T-cell (primary cell): Measurements from ENCODE around the gene MIAT. TPM values are rescaled to one million over a fixed set of nuclear protein-coding genes. Genes with fewer than 3 reads are reported as not detected.

Experiments
- ATAC-seq, 4 experiments: fragments of 200-7000 bp in 3 of 4; fragments of 150-1000 bp in 1 of 4; cut with Tn5 transposase; replicated peaks in 1 of 4; 1 replicate in 3 of 4; 2 replicates in 1 of 4; pipeline ENCODE4 v1.10.0; 2021; ENCODE audit warnings: moderate library complexity in 3 of 4, mild to moderate bottlenecking in 2 of 4, moderate number of reproducible peaks in 1 of 4
- CTCF ChIA-PET, 2 donors: fragments of 300-600 bp; sonication (Branson Sonifier 250); formaldehyde crosslinking; loops; one replicate each; lab custom pipeline; 2022; ENCODE audit warnings: antibody characterized with exemption in 2 of 2; lab: Charles Lee
- POLR2A ChIA-PET, 2 donors: fragments of 300-600 bp; sonication (Branson Sonifier 250); formaldehyde crosslinking; loops; one replicate each; lab custom pipeline; 2022; ENCODE audit warnings: antibody characterized with exemption in 2 of 2; lab: Charles Lee
- DNase-seq, 35 experiments: peaks; one replicate each; pipeline versions ENCODE4 v3.0.0 to v3.0.0-alpha.2; 2013 to 2023
- H3K27ac ChIP-seq: one replicate; pipeline ENCODE4 v1.5.1; 2013; ENCODE audit warnings: low read length
- H3K27me3 ChIP-seq, 2 experiments: replicated peaks in 1 of 2; 1 replicate in 1 of 2; 2 replicates in 1 of 2; pipeline versions ENCODE4 v1.6.1 to v1.7.0; 2013; ENCODE audit warnings: low read length in 1 of 2, mixed read lengths in 1 of 2; ENCODE audit not compliant: control insufficient read depth in 2 of 2, insufficient read depth in 2 of 2; ENCODE audit errors: extremely low read depth in 1 of 2
- H3K36me3 ChIP-seq, 2 donors: 1 replicate in 1 of 2; 2 replicates in 1 of 2; pipeline versions ENCODE4 v1.6.1 to v1.7.0; 2013; ENCODE audit warnings: low read length in 1 of 2; ENCODE audit not compliant: control insufficient read depth in 2 of 2, insufficient read depth in 1 of 2; ENCODE audit errors: extremely low read depth in 1 of 2
- H3K4me1 ChIP-seq, 2 experiments: 1 replicate in 1 of 2; 2 replicates in 1 of 2; pipeline versions ENCODE4 v1.6.1 to v1.7.0; 2013; ENCODE audit warnings: low read length in 2 of 2, mixed read lengths in 1 of 2; ENCODE audit not compliant: insufficient read depth in 2 of 2, control insufficient read depth in 1 of 2; ENCODE audit errors: extremely low read depth in 1 of 2
- H3K4me3 ChIP-seq, 2 donors: 1 replicate in 1 of 2; 2 replicates in 1 of 2; pipeline versions ENCODE4 v1.5.1 to v1.7.0; 2013; ENCODE audit warnings: mild to moderate bottlenecking in 2 of 2, low read length in 1 of 2, moderate library complexity in 1 of 2; ENCODE audit not compliant: control insufficient read depth in 1 of 2; ENCODE audit errors: extremely low read depth in 1 of 2
- H3K9me3 ChIP-seq: 2 replicates; pipeline ENCODE4 v1.7.0; 2013
- H3K27ac Mint-ChIP-seq, 2 donors: one replicate each; pipeline ENCODE4 v1.8.0; 2020 to 2021; ENCODE audit warnings: mild to moderate bottlenecking in 2 of 2, mixed read lengths in 2 of 2
- H3K27me3 Mint-ChIP-seq, 2 donors: one replicate each; pipeline ENCODE4 v1.8.0; 2021 to 2022; ENCODE audit warnings: mixed read lengths in 2 of 2
- H3K36me3 Mint-ChIP-seq: one replicate; pipeline ENCODE4 v1.8.0; 2021; ENCODE audit warnings: mixed read lengths
- H3K4me1 Mint-ChIP-seq, 3 donors: one replicate each; pipeline ENCODE4 v1.8.0; 2020 to 2022; ENCODE audit warnings: mixed read lengths in 3 of 3, mild to moderate bottlenecking in 1 of 3
- H3K4me3 Mint-ChIP-seq, 3 donors: one replicate each; pipeline ENCODE4 v1.8.0; 2020 to 2022; ENCODE audit warnings: mild to moderate bottlenecking in 3 of 3, mixed read lengths in 3 of 3, moderate library complexity in 3 of 3
- H3K9me3 Mint-ChIP-seq, 3 donors: one replicate each; pipeline ENCODE4 v1.8.0; 2020 to 2022; ENCODE audit warnings: mixed read lengths in 3 of 3
- WGBS: methylation state at CpG from one replicate; pipeline ENCODE4 v1.1.5; 2013; ENCODE audit warnings: missing lambda C conversion rate; ENCODE audit not compliant: insufficient coverage; 5-methylcytosine and 5-hydroxymethylcytosine counted together
- total RNA-seq, 35 experiments: library from RNA in 6 of 35; stranded (reverse) in 6 of 35; fragments of 120-200 nt in 1 of 35; gene quantifications; one replicate each; pipeline versions ENCODE4 v1.2.1 to v1.2.4 and lab custom pipeline; 2013 to 2026

The MIAT gene
- total RNA-seq, 5 donors from 2014 or later (not counting 1 experiment from before 2014, with no cell fraction given) = 45.8 to 237 (median 207) TPM

DNA sequence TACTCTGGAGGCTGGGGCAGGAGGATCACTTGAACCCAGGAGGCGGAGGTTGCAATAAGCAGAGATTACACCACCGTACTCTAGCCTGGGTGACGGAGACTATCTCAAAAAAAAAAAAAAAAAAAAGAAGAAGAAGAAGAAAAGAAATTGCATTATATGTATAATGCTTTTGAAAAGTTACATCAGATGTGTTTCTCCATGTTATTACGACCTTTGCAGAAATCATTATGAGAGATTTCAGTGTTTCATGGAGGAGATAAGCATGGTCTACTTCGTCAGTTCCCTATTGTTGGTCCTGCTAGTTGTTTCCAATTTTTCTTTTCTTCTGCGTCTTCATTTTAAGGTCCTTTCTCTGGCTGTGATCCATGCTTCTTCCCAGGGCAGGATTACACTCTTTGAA is 3.0 kb downstream of the MIAT start:
- H3K27me3 ChIP-seq = peaks cover 0 to 22% of the 10 kb centered on the region in 2 experiments
- POLR2A ChIA-PET = no interaction called here
- CTCF ChIA-PET = no interaction called here
- Mint-ChIP-seq H3K36me3 (peaks cover 4% of the 10 kb centered on the region), H3K4me3 (no peak overlapping the region), H3K9me3 (no peaks in the 10 kb centered on the region), H3K27me3 (no peaks in the 10 kb centered on the region), H3K4me1 (peaks cover 32 to 49% (median 44%) of the 10 kb centered on the region in 3 donors), H3K27ac (peak overlapping the region; percentile 5 to 44)
- no peak for DNase-seq
- H3K9me3 ChIP-seq = no peaks in the 10 kb centered on the region
- no peak overlapping the region for H3K27ac ChIP-seq
- no peak for ATAC-seq
- no CpG with 5 or more reads among the region's 6 CpGs for WGBS
- H3K36me3 ChIP-seq = peaks cover 0 to 9% of the 10 kb centered on the region in 2 donors
- no peak overlapping the region for H3K4me3 ChIP-seq
- H3K4me1 ChIP-seq = peaks cover 10 to 38% of the 10 kb centered on the region in 2 experiments

DNA sequence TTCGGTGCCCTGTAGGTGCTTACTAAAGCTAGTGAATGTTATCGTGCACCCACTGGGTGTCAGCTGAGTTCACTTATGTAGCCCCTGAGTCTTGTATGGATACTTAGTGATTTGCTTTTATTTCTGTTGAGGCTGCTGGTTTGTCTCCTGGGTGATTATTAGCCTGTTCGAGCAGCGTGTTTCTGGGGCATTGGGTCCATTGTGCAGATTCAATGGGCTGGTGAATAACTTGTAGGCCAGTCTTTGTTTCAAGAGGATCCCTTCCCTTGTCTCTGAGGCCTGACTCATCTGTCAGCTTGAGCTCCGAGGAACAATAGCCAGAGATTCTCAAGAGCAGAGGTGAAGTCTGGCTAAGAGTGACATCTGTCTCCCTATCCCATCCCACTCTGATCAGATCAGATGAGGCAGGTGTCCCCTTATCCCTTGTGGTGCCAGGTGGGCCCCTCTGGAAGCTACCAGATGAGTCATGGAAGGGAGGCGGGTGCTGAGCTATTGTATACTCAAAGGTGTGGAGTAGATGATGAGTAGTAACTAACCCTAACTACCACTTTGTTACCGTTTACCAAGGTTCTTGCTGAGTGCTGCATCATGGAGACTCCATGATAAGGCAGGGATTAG is 3.7 kb downstream of the MIAT start:
- peaks cover 0 to 22% of the 10 kb centered on the region in 2 experiments for H3K27me3 ChIP-seq
- no peak overlapping the region for H3K4me3 Mint-ChIP-seq
- H3K4me1 Mint-ChIP-seq = peaks cover 37 to 56% (median 50%) of the 10 kb centered on the region in 3 donors
- ChIA-PET CTCF (no interaction called here), POLR2A (interaction anchor here in 1 of 2 donors (0.6 kb wide), 1 partner anchor 56 kb away, joined by 5 read pairs; no protein-coding TSS in a partner anchor)
- peaks cover 4% of the 10 kb centered on the region for H3K36me3 Mint-ChIP-seq
- no peak for ATAC-seq
- H3K4me1 ChIP-seq = peaks cover 10 to 45% of the 10 kb centered on the region in 2 experiments
- H3K27me3 Mint-ChIP-seq = no peaks in the 10 kb centered on the region
- peaks cover 0 to 11% of the 10 kb centered on the region in 2 donors for H3K36me3 ChIP-seq
- DNase-seq = no peak
- H3K4me3 ChIP-seq = no peak overlapping the region
- 88% methylated on average over 5 of the region's 7 CpGs for WGBS
- H3K9me3 Mint-ChIP-seq = no peaks in the 10 kb centered on the region
- H3K27ac ChIP-seq = no peak overlapping the region
- peak overlapping the region; percentile 34 to 48 for H3K27ac Mint-ChIP-seq
- H3K9me3 ChIP-seq = no peaks in the 10 kb centered on the region

DNA sequence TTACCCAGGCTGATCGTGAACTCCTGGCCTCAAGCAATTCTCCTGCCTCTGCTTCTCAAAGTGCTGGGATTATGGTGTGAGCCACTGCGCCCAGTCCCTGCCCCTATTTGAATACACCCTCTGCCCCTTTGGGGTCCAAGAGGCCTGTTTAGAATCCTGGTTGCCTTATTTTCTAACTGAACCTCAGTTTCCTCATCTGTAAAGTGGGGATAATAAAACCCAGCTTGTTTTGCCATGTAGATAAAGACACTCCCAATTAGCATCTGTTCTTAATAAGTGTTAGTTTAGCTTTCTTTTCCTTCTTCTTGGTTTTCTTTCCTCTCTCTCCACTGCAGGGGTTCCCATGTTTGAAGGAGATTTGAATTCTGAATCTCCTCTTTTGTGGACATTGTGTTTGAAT is 4.8 kb downstream of the MIAT start:
- H3K27ac Mint-ChIP-seq = peak overlapping the region in 1 of 2 donors; percentile 25
- H3K9me3 Mint-ChIP-seq = no peaks in the 10 kb centered on the region
- Histone ChIP-seq H3K9me3 (no peaks in the 10 kb centered on the region), H3K36me3 (peaks cover 0 to 17% of the 10 kb centered on the region in 2 donors), H3K4me1 (peaks cover 10 to 41% of the 10 kb centered on the region in 2 experiments), H3K4me3 (no peak overlapping the region), H3K27me3 (peaks cover 0 to 16% of the 10 kb centered on the region in 2 experiments), H3K27ac (no peak overlapping the region)
- CTCF ChIA-PET = no interaction called here
- no peak overlapping the region for H3K4me3 Mint-ChIP-seq
- H3K36me3 Mint-ChIP-seq = peaks cover 4% of the 10 kb centered on the region
- peaks cover 35 to 59% (median 50%) of the 10 kb centered on the region in 3 donors for H3K4me1 Mint-ChIP-seq
- ATAC-seq (no peak), DNase-seq (no peak)
- H3K27me3 Mint-ChIP-seq = no peaks in the 10 kb centered on the region
- POLR2A ChIA-PET = no interaction called here
- 100% methylated on average over 1 of the region's 2 CpGs for WGBS

DNA sequence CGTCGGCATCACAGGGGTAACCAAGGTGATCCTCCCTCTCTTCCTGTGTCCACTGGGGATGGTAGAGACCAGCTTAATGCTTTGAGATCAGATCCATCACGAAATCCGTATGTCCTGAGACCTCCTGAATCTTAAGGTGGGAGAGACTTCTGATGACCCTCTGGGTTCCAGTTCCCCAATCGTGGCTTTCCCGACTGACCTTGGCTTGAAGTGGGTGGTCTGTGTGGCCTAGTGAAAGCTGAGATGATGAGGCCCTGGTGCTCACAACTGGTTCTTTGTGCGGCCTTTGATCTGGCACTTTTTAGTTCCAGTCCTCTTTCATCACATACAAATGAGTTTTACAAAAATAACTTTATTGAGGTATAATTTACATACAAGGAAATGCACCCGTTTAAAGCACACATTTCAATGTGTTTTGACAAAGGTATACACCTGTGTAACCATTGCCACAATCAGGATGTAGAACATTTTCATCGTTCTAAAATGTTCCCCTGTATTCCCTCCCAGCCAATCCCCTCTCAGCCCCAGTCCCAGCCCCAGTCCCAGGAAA is 6.1 kb downstream of the MIAT start:
- ChIA-PET POLR2A (interaction anchor here in 1 of 2 donors (0.6 kb wide), 1 partner anchor 158 kb away, joined by 7 read pairs; no protein-coding TSS in a partner anchor), CTCF (interaction anchor here in 1 of 2 donors (0.6 kb wide), 1 partner anchor 13 kb away, joined by 4 read pairs; no protein-coding TSS in a partner anchor)
- H3K4me1 Mint-ChIP-seq = peaks cover 22 to 56% (median 41%) of the 10 kb centered on the region in 3 donors
- DNase-seq (no peak), ATAC-seq (no peak)
- Histone ChIP-seq H3K27ac (no peak overlapping the region), H3K36me3 (peaks cover 0 to 24% of the 10 kb centered on the region in 2 donors), H3K27me3 (peaks cover 0 to 4% of the 10 kb centered on the region in 2 experiments), H3K4me3 (no peak overlapping the region), H3K9me3 (no peaks in the 10 kb centered on the region), H3K4me1 (peaks cover 7 to 37% of the 10 kb centered on the region in 2 experiments)
- peaks cover 4% of the 10 kb centered on the region for H3K36me3 Mint-ChIP-seq
- H3K27me3 Mint-ChIP-seq = no peaks in the 10 kb centered on the region
- no peaks in the 10 kb centered on the region for H3K9me3 Mint-ChIP-seq
- H3K4me3 Mint-ChIP-seq = no peak overlapping the region
- 86% methylated on average over 4 of the region's 9 CpGs for WGBS
- peak overlapping the region in 1 of 2 donors; percentile 66 for H3K27ac Mint-ChIP-seq

DNA sequence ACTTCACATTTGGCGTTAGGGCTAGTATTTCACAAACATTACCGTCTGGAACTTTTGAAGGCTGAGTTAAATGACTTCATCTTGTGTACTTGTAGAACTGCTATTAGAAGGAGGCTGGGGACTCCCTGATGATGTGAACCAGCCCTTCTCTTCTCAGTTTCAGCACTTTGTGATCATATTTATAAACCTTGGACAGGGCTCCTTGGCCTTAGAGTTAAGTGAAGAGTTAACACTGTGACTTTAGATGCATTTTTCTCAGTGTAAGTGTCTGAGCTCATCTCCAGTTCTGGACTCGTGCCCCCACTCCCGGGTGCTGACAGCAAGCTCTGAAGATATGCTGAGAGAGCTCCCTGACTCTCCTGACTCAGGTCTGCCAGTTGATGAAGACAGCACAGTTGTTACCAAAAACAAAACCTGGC is 8.4 kb downstream of the MIAT start:
- H3K27me3 Mint-ChIP-seq = no peaks in the 10 kb centered on the region
- Histone ChIP-seq H3K4me1 (peaks cover 2 to 50% of the 10 kb centered on the region in 2 experiments), H3K4me3 (no peak overlapping the region), H3K27me3 (no peaks in the 10 kb centered on the region), H3K27ac (no peak overlapping the region), H3K36me3 (peaks cover 0 to 36% of the 10 kb centered on the region in 2 donors), H3K9me3 (no peaks in the 10 kb centered on the region)
- H3K9me3 Mint-ChIP-seq = no peaks in the 10 kb centered on the region
- ChIA-PET CTCF (interaction anchor here (0.6 to 2.2 kb wide), 8 partner anchors 8 to 301 kb away, joined by 3 to 17 read pairs (median 4); partner anchors contain the start of genes HPS4 (in 1 of the 2), SRRD (in 1 of the 2) and TFIP11 (in 1 of the 2)), POLR2A (no interaction called here)
- WGBS = 100% methylated on average over 2 of the region's 4 CpGs
- peak overlapping the region; percentile 90 to 91 for H3K27ac Mint-ChIP-seq
- no peak overlapping the region for H3K4me3 Mint-ChIP-seq
- ATAC-seq (peak in 1 of 4 experiments; percentile 10), DNase-seq (no peak)
- peaks cover 34 to 67% (median 46%) of the 10 kb centered on the region in 3 donors for H3K4me1 Mint-ChIP-seq
- H3K36me3 Mint-ChIP-seq = peaks cover 4% of the 10 kb centered on the region

DNA sequence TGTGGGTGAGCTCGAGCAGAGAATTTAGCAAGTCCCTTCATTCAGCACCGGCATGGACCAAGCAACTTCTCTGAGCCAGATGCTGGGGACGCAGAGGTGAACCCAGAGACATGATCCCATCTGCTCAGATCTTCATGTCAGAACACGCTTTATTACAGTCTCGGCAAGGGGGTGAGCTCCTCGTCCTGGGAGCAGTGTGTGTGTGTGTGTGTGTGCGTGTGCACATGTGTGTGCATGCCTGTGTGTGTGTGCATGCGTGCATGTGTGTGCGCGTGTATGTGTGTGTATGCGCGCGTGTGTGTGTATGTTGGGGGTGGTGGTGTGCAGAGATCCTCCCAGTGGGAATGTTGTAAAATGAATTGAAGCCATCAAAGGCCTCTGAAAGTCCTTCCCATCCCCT is 9.8 kb downstream of the MIAT start:
- ChIA-PET POLR2A (interaction anchor here in 1 of 2 donors (0.7 kb wide), 1 partner anchor 223 kb away, joined by 9 read pairs; no protein-coding TSS in a partner anchor), CTCF (interaction anchor here (1.0 kb wide), 2 partner anchors 60 to 166 kb away, joined by 7 read pairs; no protein-coding TSS in a partner anchor)
- Mint-ChIP-seq H3K27me3 (no peaks in the 10 kb centered on the region), H3K27ac (no peak overlapping the region), H3K4me3 (no peak overlapping the region), H3K36me3 (peaks cover 4% of the 10 kb centered on the region), H3K4me1 (peaks cover 48 to 72% (median 53%) of the 10 kb centered on the region in 3 donors), H3K9me3 (no peaks in the 10 kb centered on the region)
- H3K9me3 ChIP-seq = no peaks in the 10 kb centered on the region
- peaks cover 0 to 36% of the 10 kb centered on the region in 2 donors for H3K36me3 ChIP-seq
- H3K4me3 ChIP-seq = no peak overlapping the region
- no peak for ATAC-seq
- peaks cover 15 to 63% of the 10 kb centered on the region in 2 experiments for H3K4me1 ChIP-seq
- DNase-seq = no peak
- no peak overlapping the region for H3K27ac ChIP-seq
- 90% methylated on average over 6 of the region's 13 CpGs for WGBS
- H3K27me3 ChIP-seq = no peaks in the 10 kb centered on the region
